ENCODE measurements around the gene CHSY1. TPM values are rescaled to one million over a fixed set of nuclear protein-coding genes. Genes with fewer than 3 reads are reported as not detected.

The CHSY1 gene
- total RNA-seq, 1 donor from 2014 or later = 38.2 TPM

DNA sequence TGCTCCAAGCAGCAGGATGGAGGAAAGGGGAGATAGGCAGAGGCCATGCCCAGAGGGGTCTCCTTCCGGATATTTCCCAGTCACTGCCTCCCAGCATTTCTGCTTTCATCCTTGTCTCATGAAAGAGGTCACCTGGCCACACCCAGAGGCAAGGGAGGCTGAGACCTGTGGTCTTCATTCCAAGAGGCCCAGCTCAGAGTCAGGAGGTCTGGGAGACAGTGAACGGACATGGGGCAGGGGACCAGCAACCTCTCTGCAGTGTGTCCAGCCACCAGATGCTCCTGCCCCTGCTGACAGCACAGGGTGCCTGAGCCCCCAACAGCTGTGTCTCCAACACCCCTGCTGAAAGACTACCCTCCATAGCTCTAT is 111.2 kb downstream of the CHSY1 start:
- peaks cover 13% of the 10 kb centered on the region for H3K9me3 Mint-ChIP-seq (ENCODE audit: unreplicated experiment)
- TF ChIP-seq, protein P1, sequence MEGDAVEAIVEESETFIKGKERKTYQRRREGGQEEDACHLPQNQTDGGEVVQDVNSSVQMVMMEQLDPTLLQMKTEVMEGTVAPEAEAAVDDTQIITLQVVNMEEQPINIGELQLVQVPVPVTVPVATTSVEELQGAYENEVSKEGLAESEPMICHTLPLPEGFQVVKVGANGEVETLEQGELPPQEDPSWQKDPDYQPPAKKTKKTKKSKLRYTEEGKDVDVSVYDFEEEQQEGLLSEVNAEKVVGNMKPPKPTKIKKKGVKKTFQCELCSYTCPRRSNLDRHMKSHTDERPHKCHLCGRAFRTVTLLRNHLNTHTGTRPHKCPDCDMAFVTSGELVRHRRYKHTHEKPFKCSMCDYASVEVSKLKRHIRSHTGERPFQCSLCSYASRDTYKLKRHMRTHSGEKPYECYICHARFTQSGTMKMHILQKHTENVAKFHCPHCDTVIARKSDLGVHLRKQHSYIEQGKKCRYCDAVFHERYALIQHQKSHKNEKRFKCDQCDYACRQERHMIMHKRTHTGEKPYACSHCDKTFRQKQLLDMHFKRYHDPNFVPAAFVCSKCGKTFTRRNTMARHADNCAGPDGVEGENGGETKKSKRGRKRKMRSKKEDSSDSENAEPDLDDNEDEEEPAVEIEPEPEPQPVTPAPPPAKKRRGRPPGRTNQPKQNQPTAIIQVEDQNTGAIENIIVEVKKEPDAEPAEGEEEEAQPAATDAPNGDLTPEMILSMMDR (IDR thresholded peaks at IDR 0.05; ENCODE audit: partially characterized antibody, unreplicated experiment) = no peak
- no peak overlapping the region for H3K27ac Mint-ChIP-seq (ENCODE audit: unreplicated experiment)
- H3K27me3 Mint-ChIP-seq (ENCODE audit: unreplicated experiment) = peaks cover 2% of the 10 kb centered on the region
- H3K4me3 Mint-ChIP-seq (ENCODE audit: unreplicated experiment) = no peak overlapping the region
- no peaks in the 10 kb centered on the region for H3K36me3 Mint-ChIP-seq (ENCODE audit: unreplicated experiment)
- H3K4me1 Mint-ChIP-seq (ENCODE audit: low read depth, unreplicated experiment) = peaks cover 15% of the 10 kb centered on the region
- DNase-seq = no peak

DNA sequence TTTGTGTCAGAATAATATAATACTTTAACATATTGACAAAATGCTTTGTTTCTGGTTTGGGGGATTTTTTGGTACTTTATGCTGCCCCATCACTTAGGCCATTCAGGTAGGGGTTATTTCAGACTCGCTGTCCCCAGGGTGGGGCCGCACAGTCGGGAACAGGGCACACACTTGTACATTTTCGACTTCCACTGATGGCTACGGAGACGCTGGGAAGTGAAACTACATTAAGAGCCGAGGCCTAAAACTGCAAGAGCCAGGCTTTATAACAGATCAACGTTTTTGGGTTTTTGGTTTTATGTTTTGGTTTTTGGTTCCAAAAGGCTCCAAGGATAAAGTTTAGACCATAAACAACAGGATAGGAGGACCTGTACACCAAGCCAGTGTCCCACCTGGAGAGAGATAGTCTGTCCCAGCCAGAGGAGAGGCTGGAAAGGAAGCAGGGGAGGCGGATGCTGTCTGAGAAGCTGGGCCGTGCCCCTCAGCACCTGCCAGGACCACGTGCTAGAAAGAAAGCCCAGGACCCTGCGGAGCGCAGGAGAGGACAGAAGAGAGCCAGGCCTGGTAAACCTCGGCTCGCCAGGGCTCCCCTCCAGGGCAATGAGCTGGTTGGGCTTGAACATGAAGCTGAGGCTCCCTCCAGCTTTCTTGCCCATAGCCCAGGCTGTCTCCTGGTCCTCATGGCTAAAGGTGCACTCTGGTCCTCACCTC is 111.7 kb downstream of the CHSY1 start:
- TF ChIP-seq, protein P1 (IDR thresholded peaks at IDR 0.05; ENCODE audit: partially characterized antibody, unreplicated experiment) = no peak
- H3K27ac Mint-ChIP-seq (ENCODE audit: unreplicated experiment) = no peak overlapping the region
- no peak for DNase-seq

DNA sequence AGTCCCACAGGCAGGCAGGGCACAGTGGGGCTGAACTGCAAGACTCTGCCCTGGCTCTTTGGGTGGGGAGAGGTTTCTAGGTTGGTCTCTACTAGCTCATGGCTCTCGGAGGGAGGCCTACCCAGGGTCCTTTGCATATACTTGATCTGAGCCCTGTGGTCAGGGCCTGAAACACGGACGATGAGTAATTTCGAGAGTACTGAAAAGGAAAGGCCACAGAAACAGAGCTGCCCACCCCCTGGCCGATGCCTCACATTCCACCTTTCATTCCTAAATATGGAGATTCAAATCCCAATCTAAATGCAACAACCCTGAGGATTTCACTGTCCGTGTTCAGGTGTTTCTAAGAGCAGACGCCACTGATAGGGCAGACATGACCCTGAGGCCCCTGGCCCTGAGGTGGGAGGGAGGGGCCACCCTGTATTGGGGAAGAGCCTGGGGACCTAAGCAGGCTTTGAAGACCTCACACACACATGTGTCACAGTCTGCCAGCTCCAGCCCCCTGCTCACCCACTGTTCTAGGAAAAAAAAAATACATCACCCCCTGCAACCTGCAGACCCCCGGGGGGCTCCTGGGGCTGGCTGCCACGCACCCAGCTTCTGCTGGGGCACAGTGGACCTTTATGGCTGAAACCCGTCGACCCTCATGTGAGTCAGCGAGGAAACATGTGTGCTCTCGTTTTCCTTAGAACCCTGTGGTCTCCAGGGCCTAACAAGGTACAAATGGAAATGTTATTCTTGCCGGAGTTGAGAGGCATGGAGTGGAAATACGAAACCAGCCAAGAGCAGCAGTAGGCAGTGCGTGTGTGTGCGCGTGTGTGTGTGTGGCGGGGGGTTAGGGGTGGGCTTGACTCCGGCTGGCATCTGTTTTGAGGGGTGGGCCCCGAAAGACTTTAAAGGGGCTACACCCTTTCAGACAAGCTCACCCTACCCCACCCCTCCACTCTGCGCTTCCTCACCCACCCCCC is 112.7 kb downstream of the CHSY1 start:
- no peak overlapping the region for H3K4me3 Mint-ChIP-seq (ENCODE audit: unreplicated experiment)
- H3K4me1 Mint-ChIP-seq (ENCODE audit: low read depth, unreplicated experiment) = peaks cover 15% of the 10 kb centered on the region
- H3K27ac Mint-ChIP-seq (ENCODE audit: unreplicated experiment) = peak overlapping the region; percentile 48
- no peak for DNase-seq
- H3K36me3 Mint-ChIP-seq (ENCODE audit: unreplicated experiment) = peaks cover 5% of the 10 kb centered on the region
- H3K9me3 Mint-ChIP-seq (ENCODE audit: unreplicated experiment) = peaks cover 11% of the 10 kb centered on the region
- TF ChIP-seq, protein P1 (IDR thresholded peaks at IDR 0.05; ENCODE audit: partially characterized antibody, unreplicated experiment) = no peak
- H3K27me3 Mint-ChIP-seq (ENCODE audit: unreplicated experiment) = peaks cover 5% of the 10 kb centered on the region

More for the DNA sequence above, 111.7 kb downstream of the CHSY1 start:
- Mint-ChIP-seq H3K27me3 (ENCODE audit: unreplicated experiment) (peaks cover 2% of the 10 kb centered on the region), H3K36me3 (ENCODE audit: unreplicated experiment) (no peaks in the 10 kb centered on the region), H3K9me3 (ENCODE audit: unreplicated experiment) (peaks cover 13% of the 10 kb centered on the region), H3K4me1 (ENCODE audit: low read depth, unreplicated experiment) (peaks cover 15% of the 10 kb centered on the region), H3K4me3 (ENCODE audit: unreplicated experiment) (no peak overlapping the region)

DNA sequence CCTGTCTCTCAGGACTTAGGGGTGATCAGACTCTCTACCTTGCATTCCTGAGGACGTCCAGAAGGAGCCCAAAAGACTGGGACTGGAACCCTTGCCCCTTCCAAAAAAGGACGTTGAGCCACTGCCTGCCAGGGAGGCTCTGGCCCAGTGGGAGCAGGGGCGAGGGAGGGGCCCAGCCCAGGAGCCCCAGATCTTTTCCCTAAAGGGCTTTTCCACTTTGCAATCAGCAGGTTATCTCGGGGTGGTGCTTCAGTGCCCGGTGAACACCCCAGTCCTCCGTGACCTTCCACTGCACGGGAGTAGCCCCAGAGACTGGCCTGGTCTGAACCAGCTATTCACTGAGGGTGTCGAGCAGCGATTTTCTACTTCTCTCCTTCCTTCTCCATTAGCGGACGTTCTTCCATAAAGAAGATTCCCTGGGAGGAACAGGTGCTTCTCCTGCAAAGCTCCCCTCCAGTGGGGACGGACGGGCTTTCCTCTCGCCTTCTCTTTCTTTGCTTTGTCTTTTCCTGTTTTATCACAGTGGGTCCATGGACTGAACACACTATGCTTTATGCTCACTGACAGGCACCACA is 113.7 kb downstream of the CHSY1 start:
- peaks cover 5% of the 10 kb centered on the region for H3K36me3 Mint-ChIP-seq (ENCODE audit: unreplicated experiment)
- no peak overlapping the region for H3K27ac Mint-ChIP-seq (ENCODE audit: unreplicated experiment)
- TF ChIP-seq, protein P1 (IDR thresholded peaks at IDR 0.05; ENCODE audit: partially characterized antibody, unreplicated experiment) = no peak
- no peak for DNase-seq
- no peak overlapping the region for H3K4me3 Mint-ChIP-seq (ENCODE audit: unreplicated experiment)
- H3K9me3 Mint-ChIP-seq (ENCODE audit: unreplicated experiment) = peaks cover 11% of the 10 kb centered on the region
- H3K27me3 Mint-ChIP-seq (ENCODE audit: unreplicated experiment) = peaks cover 8% of the 10 kb centered on the region
- H3K4me1 Mint-ChIP-seq (ENCODE audit: low read depth, unreplicated experiment) = peaks cover 17% of the 10 kb centered on the region

Data from glutamatergic neuron (in vitro differentiated cells).